ENCODE data around the gene RUVBL2. TPM values are rescaled to one million over a fixed set of nuclear protein-coding genes. Genes with fewer than 3 reads are reported as not detected.

Gene RUVBL2
- total RNA-seq, 5 donors from 2014 or later (not counting 1 experiment from before 2014, with no cell fraction given) = 20.3 to 48.7 (median 41.4) TPM

- POLR2A ChIA-PET = interaction anchor here in 1 of 2 donors (0.6 kb wide), 1 partner anchor 138 kb away, joined by 6 read pairs; no protein-coding TSS in a partner anchor
- CTCF ChIA-PET = no interaction called here
- Histone ChIP-seq H3K4me3 (ENCODE audit: control insufficient read depth in 1 of 2, extremely low read depth in 1 of 2, low read length in 1 of 2) (no peak overlapping the region), H3K36me3 (ENCODE audit: control insufficient read depth in 2 of 2, extremely low read depth in 1 of 2, insufficient read depth in 1 of 2, low read length in 1 of 2) (no peaks in the 10 kb centered on the region), H3K9me3 (no peaks in the 10 kb centered on the region), H3K4me1 (ENCODE audit: control insufficient read depth in 1 of 2, extremely low read depth in 1 of 2, insufficient read depth in 2 of 2, low read length in 2 of 2) (peaks cover 0 to 7% of the 10 kb centered on the region in 2 experiments), H3K27me3 (replicated peaks in 1 of 2; ENCODE audit: control insufficient read depth in 2 of 2, extremely low read depth in 1 of 2, insufficient read depth in 2 of 2, low read length in 1 of 2) (peaks cover 5 to 83% of the 10 kb centered on the region in 2 experiments), H3K27ac (ENCODE audit: low read length) (no peak overlapping the region)
- DNase-seq = no peak
- Mint-ChIP-seq H3K4me3 (peak overlapping the region in 1 of 3 donors; percentile 13), H3K4me1 (peaks cover 0 to 5% (median 3%) of the 10 kb centered on the region in 3 donors), H3K9me3 (no peaks in the 10 kb centered on the region), H3K27ac (no peak overlapping the region), H3K27me3 (peaks cover 37 to 64% of the 10 kb centered on the region in 2 donors), H3K36me3 (peaks cover 3% of the 10 kb centered on the region)
- whole genome bisulfite sequencing (ENCODE audit: insufficient coverage) = 41% methylated on average over 4 of the region's 10 CpGs
- ATAC-seq (replicated peaks in 1 of 4) = no peak
Measured at GRCh38 chr19:49064029-49064629, 70.4 kb downstream of the RUVBL2 start.

GRCh38 chr19:49064768-49065611 lies 71.3 kb downstream of the RUVBL2 start, which contains the start of gene NTF4:
TSS of gene NTF4 (minus strand) at chr19:49064818. CDS start at chr19:49061997, 2,821 bp downstream.
- Mint-ChIP-seq H3K27me3 (peaks cover 44 to 64% of the 10 kb centered on the region in 2 donors), H3K27ac (no peak within 1 kb of the TSS), H3K9me3 (peaks cover 0 to 5% (median 0%) of the 10 kb centered on the region in 3 donors), H3K36me3 (peaks cover 3% of the 10 kb centered on the region), H3K4me3 (peak within 1 kb of the TSS in 1 of 3 donors; percentile 13), H3K4me1 (peaks cover 0 to 5% (median 3%) of the 10 kb centered on the region in 3 donors)
- no peak within 1 kb of the TSS for H3K27ac ChIP-seq (ENCODE audit: low read length)
- ChIA-PET CTCF (no interaction called here), POLR2A (interaction anchor here in 1 of 2 donors (0.6 kb wide), 1 partner anchor 137 kb away, joined by 6 read pairs; no protein-coding TSS in a partner anchor)
- H3K27me3 ChIP-seq (replicated peaks in 1 of 2; ENCODE audit: control insufficient read depth in 2 of 2, extremely low read depth in 1 of 2, insufficient read depth in 2 of 2, low read length in 1 of 2) = peaks cover 7 to 83% of the 10 kb centered on the region in 2 experiments
- DNase-seq (no peak), ATAC-seq (replicated peaks in 1 of 4) (peak in 3 of 4 experiments; percentile 15 to 39 (median 19))
- peaks cover 0 to 7% of the 10 kb centered on the region in 2 experiments for H3K4me1 ChIP-seq (ENCODE audit: control insufficient read depth in 1 of 2, extremely low read depth in 1 of 2, insufficient read depth in 2 of 2, low read length in 2 of 2)
- H3K9me3 ChIP-seq = no peaks in the 10 kb centered on the region
- no peak within 1 kb of the TSS for H3K4me3 ChIP-seq (ENCODE audit: control insufficient read depth in 1 of 2, extremely low read depth in 1 of 2, low read length in 1 of 2)
- no peaks in the 10 kb centered on the region for H3K36me3 ChIP-seq (ENCODE audit: control insufficient read depth in 2 of 2, extremely low read depth in 1 of 2, insufficient read depth in 1 of 2, low read length in 1 of 2)
- WGBS (ENCODE audit: insufficient coverage) = 7% methylated on average over 44 of the region's 53 CpGs

Other genes starting within 250 kb of the RUVBL2 start
- gene IZUMO1, start 247.0 kb upstream of the RUVBL2 start, total RNA-seq = not detected
- under 1 TPM; 0.09 to 0.28 (median 0.15) TPM for gene FUT1, start 241.2 kb upstream of the RUVBL2 start, total RNA-seq
- not detected for gene FGF21, start 238.4 kb upstream of the RUVBL2 start, total RNA-seq
- gene BCAT2, start 182.9 kb upstream of the RUVBL2 start, total RNA-seq = 10 to 100 TPM; 21.5 to 40.6 (median 36.6) TPM
- 1 to 10 TPM in 2 of 5 donors, under 1 TPM in 2, not detected in 1; 0.58 to 2.1 (median 1.1) TPM for gene HSD17B14, start 157.4 kb upstream of the RUVBL2 start, total RNA-seq
- gene PLEKHA4, start 125.3 kb upstream of the RUVBL2 start, total RNA-seq = 10 to 100 TPM in 1 of 5 donors, 1 to 10 TPM in 4; 2.7 to 11.8 (median 5.2) TPM
- 100 to 1,000 TPM in 2 of 5 donors, 10 to 100 TPM in 3; 74.4 to 713 (median 93.6) TPM for gene PPP1R15A, start 121.5 kb upstream of the RUVBL2 start, total RNA-seq
- gene TULP2, start 95.1 kb upstream of the RUVBL2 start, total RNA-seq = under 1 TPM in 1 of 5 donors, not detected in 4; 0.26 TPM
- gene NUCB1, start 93.6 kb upstream of the RUVBL2 start, total RNA-seq = 100 to 1,000 TPM; 122 to 177 (median 165) TPM
- 1 to 10 TPM in 4 of 5 donors, under 1 TPM in 1; 0.93 to 1.7 (median 1.2) TPM for gene DHDH, start 60.2 kb upstream of the RUVBL2 start, total RNA-seq
- gene BAX, start 39.0 kb upstream of the RUVBL2 start, total RNA-seq = 100 to 1,000 TPM in 3 of 5 donors, 10 to 100 TPM in 2; 76.6 to 201 (median 183) TPM
- 1,000 to 10,000 TPM in 2 of 5 donors, 100 to 1,000 TPM in 3; 594 to 1,085 (median 906) TPM for gene FTL, start 28.6 kb upstream of the RUVBL2 start, total RNA-seq
- gene GYS1, start 578 bp upstream of the RUVBL2 start, total RNA-seq = 10 to 100 TPM; 28.1 to 58.9 (median 52.4) TPM
- gene LHB, start 23.2 kb downstream of the RUVBL2 start, total RNA-seq = under 1 TPM in 1 of 5 donors, not detected in 4; 0.57 TPM
- not detected for gene CGB3, start 30.4 kb downstream of the RUVBL2 start, total RNA-seq
- not detected for gene CGB2, start 38.0 kb downstream of the RUVBL2 start, total RNA-seq
- gene CGB1, start 43.0 kb downstream of the RUVBL2 start, total RNA-seq = not detected
- gene CGB5, start 50.0 kb downstream of the RUVBL2 start, total RNA-seq = not detected
- not detected for gene CGB8, start 55.2 kb downstream of the RUVBL2 start, total RNA-seq
- gene CGB7, start 63.9 kb downstream of the RUVBL2 start, total RNA-seq = not detected
- gene NTF4, start 70.9 kb downstream of the RUVBL2 start, total RNA-seq = not detected
- gene KCNA7, start 78.8 kb downstream of the RUVBL2 start, total RNA-seq = not detected
- gene SNRNP70, start 91.6 kb downstream of the RUVBL2 start, total RNA-seq = 100 to 1,000 TPM; 406 to 704 (median 645) TPM
- 10 to 100 TPM in 3 of 5 donors, 1 to 10 TPM in 2; 8.1 to 17.8 (median 12.9) TPM for gene LIN7B, start 120.5 kb downstream of the RUVBL2 start, total RNA-seq
- gene C19orf73, start 125.3 kb downstream of the RUVBL2 start, total RNA-seq = 1 to 10 TPM; 2.1 to 3.7 (median 2.5) TPM
- 1 to 10 TPM; 3.8 to 4.7 (median 4.1) TPM for gene PPFIA3, start 125.7 kb downstream of the RUVBL2 start, total RNA-seq
- not detected for gene HRC, start 161.5 kb downstream of the RUVBL2 start, total RNA-seq
- under 1 TPM in 3 of 5 donors, not detected in 2; 0.43 to 0.89 (median 0.50) TPM for gene TRPM4, start 163.9 kb downstream of the RUVBL2 start, total RNA-seq